Eye (tissue), 1 donor: ENCODE data around the gene AFG1L.
"Not testable (repeated sequence)": the region's sequence is repeated elsewhere in the genome, so short reads cannot be mapped to it uniquely, and the experiment has no call there.

Experiments used
- DNase-seq: peaks from one replicate; pipeline ENCODE4 v3.0.0-alpha.2; 2015

Gene AFG1L

GRCh38 chr6:108291091-108291490 is 3.8 kb upstream of the AFG1L start:
- no peak for DNase-seq

GRCh38 chr6:108292561-108292960 is 2.3 kb upstream of the AFG1L start:
- DNase-seq = not testable (repeated sequence)

- peak; percentile 4 for DNase-seq
These were observed 1.1 kb upstream of the AFG1L start for GRCh38 chr6:108293527-108294296.

GRCh38 chr6:108294297-108294726 is 542 bp upstream of the AFG1L start:
- no peak for DNase-seq

- DNase-seq = no peak
These were observed 822 bp downstream of the AFG1L start for GRCh38 chr6:108295676-108296075.

GRCh38 chr6:108302386-108302785 is 7.5 kb downstream of the AFG1L start:
- no peak for DNase-seq

- no peak for DNase-seq
These were observed 9.8 kb downstream of the AFG1L start for GRCh38 chr6:108304646-108305045.

GRCh38 chr6:108308641-108309040 is 13.8 kb downstream of the AFG1L start:
- DNase-seq = not testable (repeated sequence)

GRCh38 chr6:108309844-108310243 is 15.0 kb downstream of the AFG1L start:
- no peak for DNase-seq

- no peak for DNase-seq
These were observed 17.8 kb downstream of the AFG1L start for GRCh38 chr6:108312605-108313004.

GRCh38 chr6:108321253-108321747 is 26.4 kb downstream of the AFG1L start:
- DNase-seq = no peak

- DNase-seq = no peak
These were observed 27.9 kb downstream of the AFG1L start for GRCh38 chr6:108322728-108323127.

- DNase-seq = no peak
These were observed 29.0 kb downstream of the AFG1L start for GRCh38 chr6:108323710-108324466.

GRCh38 chr6:108330221-108330785 is 35.4 kb downstream of the AFG1L start:
- not testable (repeated sequence) for DNase-seq

GRCh38 chr6:108330806-108331205 is 36.0 kb downstream of the AFG1L start:
- no peak for DNase-seq

GRCh38 chr6:108331982-108332381 is 37.1 kb downstream of the AFG1L start:
- DNase-seq = no peak

- DNase-seq = no peak
These were observed 42.1 kb downstream of the AFG1L start for GRCh38 chr6:108336971-108337370.

- no peak for DNase-seq
These were observed 42.9 kb downstream of the AFG1L start for GRCh38 chr6:108337721-108338120.

GRCh38 chr6:108341372-108341771 is 46.5 kb downstream of the AFG1L start:
- DNase-seq = no peak

GRCh38 chr6:108343894-108344293 is 49.0 kb downstream of the AFG1L start:
- no peak for DNase-seq

- no peak for DNase-seq
These were observed 53.9 kb downstream of the AFG1L start for GRCh38 chr6:108348655-108349349.

GRCh38 chr6:108350528-108350927 is 55.7 kb downstream of the AFG1L start:
- DNase-seq = no peak

GRCh38 chr6:108353853-108354252 is 59.0 kb downstream of the AFG1L start:
- DNase-seq = no peak
